Measurements from ENCODE around the gene CBX8. TPM values are rescaled to one million over a fixed set of nuclear protein-coding genes. Genes with fewer than 3 reads are reported as not detected.

CBX8 gene
- total RNA-seq, 1 experiment from 2014 or later, result 11.3 TPM

- H3K79me2 ChIP-seq (ENCODE audit: low read length), result peaks cover 34% of the 10 kb centered on the region
- H3K9ac ChIP-seq (ENCODE audit: low read length), result no peak overlapping the region
- H3K27ac ChIP-seq (ENCODE audit: low read length), result no peak overlapping the region
- ATAC-seq (no peak), DNase-seq (peak; percentile 35)
- H3K27me3 ChIP-seq (ENCODE audit: low read length), result peaks cover 11% of the 10 kb centered on the region
- H3K9me3 ChIP-seq (ENCODE audit: low read length), result no peaks in the 10 kb centered on the region
- intact Hi-C loops (cut with micrococcal nuclease), result loop anchor here (10.0 kb wide), 1 partner anchor 91 kb away; no protein-coding TSS in a partner anchor
- POLR2A ChIA-PET (ENCODE audit: unreplicated experiment), result no interaction called here
- TF ChIP-seq EZH2 (IDR thresholded peaks at IDR 0.05; ENCODE audit: low read length, unreplicated experiment) (no peak), CTCF (conservative IDR thresholded peaks at IDR 0.05; ENCODE audit: low read depth, low read length) (no peak), EZH2phosphoT487 (IDR thresholded peaks at IDR 0.05; ENCODE audit: borderline replicate concordance, low read length) (no peak)
- H4K20me1 ChIP-seq (ENCODE audit: low read length), result peaks cover 39% of the 10 kb centered on the region
- peaks cover 14% of the 10 kb centered on the region; the same call in 1 of the 2 replicates for H3K36me3 ChIP-seq (ENCODE audit: low read depth, low read length)
- no peaks in the 10 kb centered on the region for H3K9me2 ChIP-seq (replicated peaks; ENCODE audit: low read length)
- no peaks in the 10 kb centered on the region for H3F3A ChIP-seq (ENCODE audit: low read length, unreplicated experiment)
- peaks cover 37% of the 10 kb centered on the region for H3K4me1 ChIP-seq (ENCODE audit: insufficient read depth, low read length)
- CTCF ChIA-PET, result no interaction called here
- H3K4me3 ChIP-seq (ENCODE audit: low read length), result no peak overlapping the region
- peak overlapping the region; percentile 100; the same call in 1 of the 2 replicates for H3K4me2 ChIP-seq (ENCODE audit: low read length)
- no TSS peak for BruUV-seq (replicated peaks)
- no peak overlapping the region for H2AFZ ChIP-seq (ENCODE audit: low read length)
Measured at GRCh38 chr17:79835953-79836509, 39.2 kb upstream of the CBX8 start.

- H3F3A ChIP-seq (ENCODE audit: low read length, unreplicated experiment), result no peaks in the 10 kb centered on the region
- peaks cover 39% of the 10 kb centered on the region for H4K20me1 ChIP-seq (ENCODE audit: low read length)
- H3K9ac ChIP-seq (ENCODE audit: low read length), result no peak overlapping the region
- CTCF ChIA-PET, result interaction anchor here (0.6 to 1.0 kb wide), 4 partner anchors 9 to 90 kb away, joined by 3 read pairs; partner anchors contain the start of gene CBX8
- DNase-seq, result no peak
- no peak overlapping the region for H3K4me3 ChIP-seq (ENCODE audit: low read length)
- peaks cover 34% of the 10 kb centered on the region for H3K79me2 ChIP-seq (ENCODE audit: low read length)
- no peaks in the 10 kb centered on the region for H3K9me3 ChIP-seq (ENCODE audit: low read length)
- no peak for ATAC-seq
- H3K27ac ChIP-seq (ENCODE audit: low read length), result no peak overlapping the region
- H3K27me3 ChIP-seq (ENCODE audit: low read length), result peaks cover 5% of the 10 kb centered on the region
- H3K4me2 ChIP-seq (ENCODE audit: low read length), result no peak overlapping the region
- no peaks in the 10 kb centered on the region for H3K9me2 ChIP-seq (replicated peaks; ENCODE audit: low read length)
- intact Hi-C loops (cut with micrococcal nuclease), result loop anchor here (10.0 kb wide), 1 partner anchor 91 kb away; no protein-coding TSS in a partner anchor
- POLR2A ChIA-PET (ENCODE audit: unreplicated experiment), result interaction anchor here (0.7 kb wide), 1 partner anchor 12 kb away, joined by 4 read pairs; no protein-coding TSS in a partner anchor
- TF ChIP-seq EZH2phosphoT487 (IDR thresholded peaks at IDR 0.05; ENCODE audit: borderline replicate concordance, low read length), result no peak
- TF ChIP-seq EZH2 (IDR thresholded peaks at IDR 0.05; ENCODE audit: low read length, unreplicated experiment), result no peak
- TF ChIP-seq CTCF (conservative IDR thresholded peaks at IDR 0.05; ENCODE audit: low read depth, low read length), result no peak
- peaks cover 14% of the 10 kb centered on the region; the same call in 1 of the 2 replicates for H3K36me3 ChIP-seq (ENCODE audit: low read depth, low read length)
- BruUV-seq (replicated peaks), result no TSS peak
- H3K4me1 ChIP-seq (ENCODE audit: insufficient read depth, low read length), result peaks cover 37% of the 10 kb centered on the region
- no peak overlapping the region for H2AFZ ChIP-seq (ENCODE audit: low read length)
Measured at GRCh38 chr17:79835470-79835899, 38.6 kb upstream of the CBX8 start.
